Tibial nerve (tissue), 4 donors: ENCODE measurements around the gene FAM180B. TPM values are rescaled to one million over a fixed set of nuclear protein-coding genes. Genes with fewer than 3 reads are reported as not detected.
"Not testable (repeated sequence)": the region's sequence is repeated elsewhere in the genome, so short reads cannot be mapped to it uniquely, and the experiment has no call there.

Experiments used
- DNase-seq, 2 donors: peaks; one replicate each; pipeline ENCODE4 v3.0.0-alpha.2; 2019; ENCODE audit warnings: low spot score in 2 of 2
- H3K27ac ChIP-seq, 4 donors: fragments of 200-600 bp; sonication (generic) in 3 of 4; one replicate each; pipeline ENCODE4 v1.5.1; 2017 to 2019; ENCODE audit warnings: mild to moderate bottlenecking in 1 of 4
- H3K27me3 ChIP-seq, 2 donors: fragments of 200-600 bp; sonication (generic) in 1 of 2; one replicate each; pipeline versions ENCODE4 v1.5.1 to v1.6.0; 2017 to 2019
- H3K36me3 ChIP-seq, 3 donors: fragments of 200-600 bp; sonication (generic); one replicate each; pipeline ENCODE4 v1.5.1; 2018 to 2019
- H3K4me1 ChIP-seq, 4 donors: fragments of 200-600 bp; sonication (generic) in 3 of 4; one replicate each; pipeline ENCODE4 v1.5.1; 2017 to 2019
- H3K4me3 ChIP-seq, 4 donors: fragments of 200-600 bp; sonication (generic) in 3 of 4; one replicate each; pipeline ENCODE4 v1.5.1; 2017 to 2019; ENCODE audit warnings: mild to moderate bottlenecking in 1 of 4, moderate library complexity in 1 of 4
- H3K9me3 ChIP-seq, 4 donors: fragments of 200-600 bp; sonication (generic) in 3 of 4; one replicate each; pipeline ENCODE4 v1.5.1; 2017 to 2019
- EP300 ChIP-seq, 2 donors: sonication (generic); formaldehyde crosslinking; IDR thresholded peaks; one replicate each; pipeline ENCODE4 v1.6.1; 2017; ENCODE audit warnings: antibody characterized with exemption in 2 of 2, mild to moderate bottlenecking in 1 of 2
- POLR2A ChIP-seq, 2 donors: fragments of 450-650 bp; IDR thresholded peaks; one replicate each; pipeline ENCODE4 v1.6.1; 2017; ENCODE audit warnings: antibody characterized with exemption in 2 of 2, mild to moderate bottlenecking in 2 of 2, moderate library complexity in 2 of 2
- WGBS, 2 donors: methylation state at CpG; one replicate each; pipeline ENCODE4 v1.1.5; 2018; 5-methylcytosine and 5-hydroxymethylcytosine counted together
- small RNA-seq: library from RNA; depleted of rRNA; stranded (forward); fragments of <200 nt; gene quantifications from one replicate; pipeline ENCODE3, GENCODE V24; 2016
- total RNA-seq, 4 donors: library from RNA; depleted of rRNA; stranded (reverse); fragments of >200 nt; gene quantifications; one replicate each; pipeline ENCODE4 v1.1.0, GENCODE V29; 2016
- TF ChIP-seq, protein P1 (sequence below), 5 experiments: fragments of 200-600 bp in 3 of 5; fragments of 450-650 bp in 2 of 5; sonication (generic) in 3 of 5; IDR thresholded peaks; one replicate each; pipeline ENCODE4 v1.5.1; 2016 to 2019; ENCODE audit warnings: antibody characterized with exemption in 5 of 5, mild to moderate bottlenecking in 3 of 5, moderate library complexity in 2 of 5

The FAM180B gene
- total RNA-seq, 4 donors from 2014 or later, result 3.3 to 22.7 (median 4.1) TPM

DNA sequence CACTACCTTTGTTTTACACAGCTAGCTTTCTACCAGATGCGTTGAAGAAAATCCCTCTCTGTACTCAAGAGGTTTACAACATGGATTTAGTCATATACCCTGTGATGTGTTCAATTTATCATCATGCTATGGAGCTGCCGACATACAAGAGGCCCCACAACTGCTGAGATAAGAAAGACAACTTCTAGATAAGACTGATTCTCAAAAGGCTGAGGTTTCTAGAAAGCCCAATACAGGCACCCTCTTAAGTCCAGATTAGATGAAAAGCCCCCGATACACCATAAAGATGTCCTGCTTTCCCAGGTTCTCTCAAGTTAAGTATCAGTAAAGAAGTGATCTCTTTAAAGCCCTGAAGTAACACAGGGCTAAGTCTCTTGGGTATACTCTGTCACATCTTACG lies 41.5 kb downstream of the FAM180B start:
- DNase-seq, result no peak
- no peak overlapping the region for H3K4me3 ChIP-seq
- no peaks in the 10 kb centered on the region for H3K4me1 ChIP-seq
- no peak for TF ChIP-seq POLR2A (IDR thresholded peaks at IDR 0.05)
- no peak for TF ChIP-seq EP300 (IDR thresholded peaks at IDR 0.05)
- TF ChIP-seq, protein P1, sequence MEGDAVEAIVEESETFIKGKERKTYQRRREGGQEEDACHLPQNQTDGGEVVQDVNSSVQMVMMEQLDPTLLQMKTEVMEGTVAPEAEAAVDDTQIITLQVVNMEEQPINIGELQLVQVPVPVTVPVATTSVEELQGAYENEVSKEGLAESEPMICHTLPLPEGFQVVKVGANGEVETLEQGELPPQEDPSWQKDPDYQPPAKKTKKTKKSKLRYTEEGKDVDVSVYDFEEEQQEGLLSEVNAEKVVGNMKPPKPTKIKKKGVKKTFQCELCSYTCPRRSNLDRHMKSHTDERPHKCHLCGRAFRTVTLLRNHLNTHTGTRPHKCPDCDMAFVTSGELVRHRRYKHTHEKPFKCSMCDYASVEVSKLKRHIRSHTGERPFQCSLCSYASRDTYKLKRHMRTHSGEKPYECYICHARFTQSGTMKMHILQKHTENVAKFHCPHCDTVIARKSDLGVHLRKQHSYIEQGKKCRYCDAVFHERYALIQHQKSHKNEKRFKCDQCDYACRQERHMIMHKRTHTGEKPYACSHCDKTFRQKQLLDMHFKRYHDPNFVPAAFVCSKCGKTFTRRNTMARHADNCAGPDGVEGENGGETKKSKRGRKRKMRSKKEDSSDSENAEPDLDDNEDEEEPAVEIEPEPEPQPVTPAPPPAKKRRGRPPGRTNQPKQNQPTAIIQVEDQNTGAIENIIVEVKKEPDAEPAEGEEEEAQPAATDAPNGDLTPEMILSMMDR (IDR thresholded peaks at IDR 0.05), result no peak
- peaks cover 2 to 96% (median 33%) of the 10 kb centered on the region in 3 donors for H3K36me3 ChIP-seq
- no peaks in the 10 kb centered on the region for H3K27me3 ChIP-seq
- no peaks in the 10 kb centered on the region for H3K9me3 ChIP-seq
- 86 to 89% methylated on average over 4 of the region's 4 CpGs for WGBS, 2 donors
- H3K27ac ChIP-seq, result no peak overlapping the region

DNA sequence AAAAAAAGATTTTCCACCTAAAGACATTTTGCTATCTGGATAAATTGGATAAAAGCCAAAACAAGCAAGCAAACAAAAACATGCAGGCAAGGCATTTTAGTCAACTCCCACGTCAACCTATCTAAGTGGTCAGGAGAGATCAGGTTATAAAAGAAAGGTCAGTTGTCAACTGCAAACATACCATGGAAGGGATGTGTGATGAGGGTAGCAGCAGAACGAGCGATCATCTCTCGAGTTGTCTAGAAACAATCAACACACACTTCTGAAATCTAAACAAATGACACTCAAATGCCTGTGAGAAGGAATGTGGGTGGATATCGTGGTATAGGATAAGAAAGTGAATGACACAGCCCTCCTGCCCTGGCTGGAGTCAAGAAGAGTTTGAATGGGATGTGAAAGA lies 45.0 kb downstream of the FAM180B start:
- Histone ChIP-seq H3K27me3 (no peaks in the 10 kb centered on the region), H3K36me3 (peaks cover 4 to 93% (median 25%) of the 10 kb centered on the region in 3 donors), H3K27ac (no peak overlapping the region), H3K4me1 (no peaks in the 10 kb centered on the region), H3K9me3 (no peaks in the 10 kb centered on the region), H3K4me3 (no peak overlapping the region)
- TF ChIP-seq, protein P1 (IDR thresholded peaks at IDR 0.05), result no peak
- TF ChIP-seq EP300 (IDR thresholded peaks at IDR 0.05), result no peak
- no peak for TF ChIP-seq POLR2A (IDR thresholded peaks at IDR 0.05)
- DNase-seq, result no peak
- WGBS, 2 donors, result 47 to 49% methylated on average over 5 of the region's 5 CpGs

DNA sequence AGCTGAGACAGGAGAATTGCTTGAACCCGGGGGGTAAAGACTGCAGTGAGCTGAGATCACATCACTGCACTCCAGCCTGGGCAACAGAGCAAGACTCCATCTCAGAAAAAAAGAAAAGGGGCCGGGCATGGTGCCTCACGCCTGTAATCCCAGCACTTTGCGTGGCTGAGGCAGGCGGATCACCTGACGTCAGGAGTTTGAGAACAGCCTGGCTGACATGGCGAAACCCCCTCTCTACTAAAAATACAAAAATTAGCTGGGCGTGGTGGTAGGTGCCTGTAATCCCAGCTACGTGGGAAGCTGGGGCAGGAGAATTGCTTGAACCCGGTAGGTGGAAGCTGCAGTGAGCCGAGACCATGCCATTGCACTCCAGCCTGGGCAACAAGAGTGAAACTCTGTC lies 49.9 kb downstream of the FAM180B start:
- not testable (repeated sequence) for H3K4me3 ChIP-seq, DNase-seq, H3K9me3 ChIP-seq, H3K27ac ChIP-seq, H3K27me3 ChIP-seq
- 94 to 95% methylated on average over 11 of the region's 11 CpGs for WGBS, 2 donors
- peaks cover 0 to 17% (median 3%) of the 10 kb centered on the region in 4 donors for H3K4me1 ChIP-seq
- peaks cover 4 to 69% (median 5%) of the 10 kb centered on the region in 3 donors for H3K36me3 ChIP-seq

Small RNA genes lying within 50 kb of the gene (small RNA-seq; reads per million reads assigned to genes)
- not detected for gene RN7SL652P
- gene RNU5E-10P, result not detected

Other genes starting within 250 kb of the FAM180B start
- under 1 TPM in 2 of 4 donors, not detected in 2; 0.21 to 0.60 TPM for gene MYBPC3, start 234.0 kb upstream of the FAM180B start, total RNA-seq
- gene SPI1, start 208.1 kb upstream of the FAM180B start, total RNA-seq, result 10 to 100 TPM; 18.8 to 73.5 (median 25.2) TPM
- 100 to 1,000 TPM in 3 of 4 donors, 10 to 100 TPM in 1; 91.6 to 142 (median 116) TPM for gene SLC39A13, start 178.1 kb upstream of the FAM180B start, total RNA-seq
- 100 to 1,000 TPM; 103 to 147 (median 128) TPM for gene PSMC3, start 160.2 kb upstream of the FAM180B start, total RNA-seq
- gene RAPSN, start 137.5 kb upstream of the FAM180B start, total RNA-seq, result 1 to 10 TPM; 2.2 to 6.7 (median 2.7) TPM
- gene CELF1, start 33.5 kb upstream of the FAM180B start, total RNA-seq, result 100 to 1,000 TPM in 3 of 4 donors, 10 to 100 TPM in 1; 70.3 to 144 (median 127) TPM
- 100 to 1,000 TPM in 3 of 4 donors, 10 to 100 TPM in 1; 97.3 to 158 (median 137) TPM for gene PTPMT1, start 21.1 kb upstream of the FAM180B start, total RNA-seq
- gene KBTBD4, start 7.7 kb upstream of the FAM180B start, total RNA-seq, result 10 to 100 TPM; 18.0 to 20.8 (median 19.5) TPM
- gene NDUFS3, start 7.6 kb upstream of the FAM180B start, total RNA-seq, result 10 to 100 TPM; 55.1 to 65.4 (median 61.1) TPM
- 10 to 100 TPM in 2 of 4 donors, 1 to 10 TPM in 2; 6.9 to 13.2 (median 9.2) TPM for gene C1QTNF4, start 7.7 kb downstream of the FAM180B start, total RNA-seq
- gene MTCH2, start 55.9 kb downstream of the FAM180B start, total RNA-seq, result 10 to 100 TPM; 33.0 to 50.2 (median 36.3) TPM
- 1 to 10 TPM in 2 of 4 donors, under 1 TPM in 1, not detected in 1; 0.44 to 5.9 (median 4.2) TPM for gene AGBL2, start 128.7 kb downstream of the FAM180B start, total RNA-seq
- 100 to 1,000 TPM; 153 to 351 (median 199) TPM for gene FNBP4, start 180.7 kb downstream of the FAM180B start, total RNA-seq